RWPE2 (cell line): ENCODE measurements around the gene GRPEL1.

Experiments
- ATAC-seq: fragments of 200-7000 bp; cut with Tn5 transposase; 3 replicates; pipeline ENCODE4 v1.9.1; 2021; ENCODE audit warnings: low read depth
- DNase-seq: peaks from one replicate; pipeline ENCODE4 v3.0.0-alpha.2; 2020; ENCODE audit warnings: low spot score
- H3K27ac ChIP-seq: fragments of 450-650 bp; 2 replicates; pipeline ENCODE4 v1.5.1; 2017; ENCODE audit warnings: mild to moderate bottlenecking; ENCODE audit not compliant: poor library complexity, severe bottlenecking
- H3K27me3 ChIP-seq: fragments of 250-450 bp; sonication (Bioruptor Pico); 2 replicates; pipeline ENCODE4 v1.5.1; 2021; ENCODE audit warnings: mild to moderate bottlenecking, moderate library complexity; ENCODE audit not compliant: insufficient read depth, poor library complexity, severe bottlenecking
- H3K36me3 ChIP-seq: fragments of 250-450 bp; sonication (Bioruptor Pico); 2 replicates; pipeline ENCODE4 v1.5.1; 2020; ENCODE audit warnings: low read depth, mild to moderate bottlenecking, moderate library complexity
- H3K4me1 ChIP-seq: fragments of 250-450 bp; sonication (Bioruptor Pico); 2 replicates; pipeline ENCODE4 v1.5.1; 2021; ENCODE audit warnings: mild to moderate bottlenecking, moderate library complexity; ENCODE audit not compliant: insufficient read depth, poor library complexity, severe bottlenecking
- H3K4me3 ChIP-seq: fragments of 250-450 bp; sonication (Bioruptor Pico); 2 replicates; pipeline ENCODE4 v1.5.1; 2021; ENCODE audit warnings: mild to moderate bottlenecking, moderate library complexity; ENCODE audit not compliant: severe bottlenecking
- H3K9me3 ChIP-seq: fragments of 250-450 bp; sonication (Bioruptor Pico); 2 replicates; pipeline ENCODE4 v1.5.1; 2021; ENCODE audit warnings: mild to moderate bottlenecking, moderate library complexity; ENCODE audit not compliant: severe bottlenecking
- TF ChIP-seq, protein P1 (sequence below): fragments of 450-650 bp; IDR thresholded peaks from one replicate; pipeline ENCODE4 v1.5.1; 2017; ENCODE audit warnings: mild to moderate bottlenecking, moderate library complexity; ENCODE audit not compliant: poor library complexity, severe bottlenecking

Gene GRPEL1

DNA sequence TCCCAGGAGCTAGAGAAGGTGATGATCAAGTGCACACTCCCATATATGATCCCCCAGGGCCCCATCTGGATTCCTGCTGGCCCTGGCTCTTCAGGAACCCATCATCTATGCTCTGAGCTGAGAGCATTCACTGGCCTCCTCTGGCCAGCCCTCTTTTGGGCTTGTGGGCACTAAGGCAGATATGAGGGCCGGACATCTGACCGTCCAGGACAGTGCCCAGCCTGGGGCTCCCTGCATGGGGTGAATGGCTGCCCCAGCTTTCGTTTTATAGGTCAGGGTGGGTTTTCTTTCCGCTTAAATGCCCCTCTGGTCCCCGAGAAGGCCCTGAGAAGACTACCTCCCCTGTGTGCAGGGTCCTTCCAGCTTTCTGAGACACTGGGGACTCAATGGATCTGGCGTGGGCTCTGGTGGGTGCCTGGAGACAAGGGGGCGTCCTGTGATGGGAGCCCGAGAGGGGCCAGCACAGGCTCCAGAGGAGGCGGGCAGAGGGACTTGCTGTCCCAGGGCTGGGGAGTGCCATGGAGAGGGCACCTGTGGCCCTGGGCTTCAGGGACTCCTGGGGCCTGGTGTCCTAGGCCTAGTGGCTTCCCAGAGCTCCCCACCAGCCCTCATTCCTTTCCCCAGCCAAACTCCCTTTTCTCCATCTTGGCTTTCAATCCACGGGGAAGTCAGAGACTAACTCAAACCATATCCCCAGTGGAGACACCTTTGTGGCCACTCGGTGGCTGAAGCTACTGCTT, 39.5 kb upstream of the GRPEL1 start:
- Histone ChIP-seq H3K27ac (no peak overlapping the region), H3K4me1 (peaks cover 2% of the 10 kb centered on the region), H3K27me3 (no peaks in the 10 kb centered on the region), H3K36me3 (no peaks in the 10 kb centered on the region), H3K4me3 (no peak overlapping the region), H3K9me3 (no peaks in the 10 kb centered on the region)
- TF ChIP-seq, protein P1, sequence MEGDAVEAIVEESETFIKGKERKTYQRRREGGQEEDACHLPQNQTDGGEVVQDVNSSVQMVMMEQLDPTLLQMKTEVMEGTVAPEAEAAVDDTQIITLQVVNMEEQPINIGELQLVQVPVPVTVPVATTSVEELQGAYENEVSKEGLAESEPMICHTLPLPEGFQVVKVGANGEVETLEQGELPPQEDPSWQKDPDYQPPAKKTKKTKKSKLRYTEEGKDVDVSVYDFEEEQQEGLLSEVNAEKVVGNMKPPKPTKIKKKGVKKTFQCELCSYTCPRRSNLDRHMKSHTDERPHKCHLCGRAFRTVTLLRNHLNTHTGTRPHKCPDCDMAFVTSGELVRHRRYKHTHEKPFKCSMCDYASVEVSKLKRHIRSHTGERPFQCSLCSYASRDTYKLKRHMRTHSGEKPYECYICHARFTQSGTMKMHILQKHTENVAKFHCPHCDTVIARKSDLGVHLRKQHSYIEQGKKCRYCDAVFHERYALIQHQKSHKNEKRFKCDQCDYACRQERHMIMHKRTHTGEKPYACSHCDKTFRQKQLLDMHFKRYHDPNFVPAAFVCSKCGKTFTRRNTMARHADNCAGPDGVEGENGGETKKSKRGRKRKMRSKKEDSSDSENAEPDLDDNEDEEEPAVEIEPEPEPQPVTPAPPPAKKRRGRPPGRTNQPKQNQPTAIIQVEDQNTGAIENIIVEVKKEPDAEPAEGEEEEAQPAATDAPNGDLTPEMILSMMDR = no peak
- ATAC-seq (no peak), DNase-seq (no peak)

DNA sequence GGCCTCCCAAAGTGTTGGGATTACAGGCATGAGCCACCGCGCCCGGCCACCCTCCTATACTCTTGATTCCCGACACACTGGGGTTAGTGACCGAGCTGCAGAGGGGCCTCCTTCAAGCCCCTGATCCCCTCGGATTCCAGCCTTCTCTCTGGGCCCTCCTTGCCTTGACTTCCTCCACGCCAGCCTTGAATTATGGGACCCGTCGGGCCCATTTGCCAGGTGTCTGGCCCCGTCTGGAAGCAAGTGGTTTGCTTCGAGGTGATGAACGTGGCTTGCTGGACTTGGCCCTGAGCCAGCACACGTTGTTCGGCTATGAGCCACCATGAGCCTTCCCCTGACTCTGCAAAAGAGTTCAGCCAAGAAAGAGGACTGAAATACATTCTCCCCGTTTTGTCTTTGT, 37.4 kb upstream of the GRPEL1 start:
- H3K9me3 ChIP-seq = no peaks in the 10 kb centered on the region
- ATAC-seq (no peak), DNase-seq (no peak)
- no peak overlapping the region for H3K27ac ChIP-seq
- H3K4me1 ChIP-seq = peaks cover 6% of the 10 kb centered on the region
- no peaks in the 10 kb centered on the region for H3K36me3 ChIP-seq
- TF ChIP-seq, protein P1 = no peak
- H3K4me3 ChIP-seq = no peak overlapping the region
- H3K27me3 ChIP-seq = no peaks in the 10 kb centered on the region

DNA sequence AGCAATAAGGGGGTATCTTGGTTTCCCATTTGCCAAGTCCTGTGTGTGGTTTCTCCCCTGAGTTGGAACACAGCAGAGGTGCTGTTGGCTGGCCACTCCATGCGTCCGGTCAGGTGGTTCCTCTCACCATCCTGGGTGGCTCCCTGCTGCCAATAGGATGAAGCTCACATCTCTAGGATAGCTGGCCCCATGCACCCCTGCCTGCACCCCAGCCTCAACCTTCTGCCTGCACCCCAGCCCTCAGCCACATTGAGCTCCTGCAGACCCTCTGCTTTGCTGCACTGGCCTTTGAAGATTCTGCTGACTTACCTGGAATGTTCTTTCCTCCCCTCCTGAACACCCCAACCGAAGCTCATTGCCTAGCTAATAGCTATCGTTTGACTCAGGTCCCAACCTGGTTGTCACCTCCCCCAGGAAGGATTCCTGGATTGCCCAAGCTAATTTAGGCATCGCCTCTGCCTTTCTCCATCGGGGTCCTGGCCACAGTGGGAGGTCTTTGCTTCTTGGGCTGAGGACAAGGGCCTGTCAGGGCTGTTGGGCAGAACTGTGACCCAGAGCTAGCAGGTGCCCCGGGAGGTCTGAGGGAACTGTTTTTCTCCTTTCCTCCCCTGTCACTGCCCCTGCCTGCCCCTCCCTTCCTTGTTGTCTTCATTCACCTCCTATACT, 36.6 kb upstream of the GRPEL1 start:
- peaks cover 6% of the 10 kb centered on the region for H3K4me1 ChIP-seq
- H3K27me3 ChIP-seq = no peaks in the 10 kb centered on the region
- H3K9me3 ChIP-seq = no peaks in the 10 kb centered on the region
- no peak overlapping the region for H3K4me3 ChIP-seq
- TF ChIP-seq, protein P1 = no peak
- H3K36me3 ChIP-seq = no peaks in the 10 kb centered on the region
- H3K27ac ChIP-seq = no peak overlapping the region
- ATAC-seq (no peak), DNase-seq (no peak)

DNA sequence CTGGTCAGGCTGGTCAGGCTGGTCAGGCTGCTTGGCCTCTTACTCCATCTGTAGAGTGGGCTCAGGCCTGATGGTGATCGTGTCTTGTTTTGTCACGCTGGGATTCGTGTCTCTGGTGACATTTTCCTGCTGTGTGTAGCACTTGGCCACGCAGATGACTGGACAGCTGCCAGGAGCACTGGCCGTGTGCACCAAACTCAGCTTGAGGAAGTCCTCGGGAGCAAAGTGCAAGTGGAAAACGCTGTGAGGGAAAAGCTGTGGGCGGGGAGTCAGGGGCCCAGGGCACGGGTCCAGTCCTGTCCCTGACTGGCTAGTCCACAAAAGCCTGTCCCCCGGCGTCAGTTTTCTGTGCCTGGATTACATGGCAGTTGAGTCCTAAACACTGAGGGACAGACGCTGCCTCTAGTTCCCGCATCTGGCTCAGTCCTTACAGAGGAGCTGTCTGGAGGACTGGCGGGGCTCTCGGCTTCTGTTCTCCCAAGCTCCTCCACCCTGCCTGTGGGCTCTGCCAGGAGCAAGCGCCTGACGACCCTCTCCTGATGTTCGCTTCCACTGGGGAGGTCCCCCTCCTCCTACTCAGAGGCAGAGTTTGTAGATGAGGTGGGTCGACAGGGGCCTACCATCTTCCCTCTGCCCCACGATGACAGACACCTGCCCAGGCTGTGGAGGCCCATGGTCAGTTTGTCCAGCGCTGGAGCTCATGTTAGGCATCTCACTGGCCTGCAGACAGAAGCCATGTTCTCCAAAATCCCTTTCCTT, 35.9 kb upstream of the GRPEL1 start:
- no peaks in the 10 kb centered on the region for H3K36me3 ChIP-seq
- peaks cover 6% of the 10 kb centered on the region for H3K4me1 ChIP-seq
- H3K27me3 ChIP-seq = no peaks in the 10 kb centered on the region
- no peak for DNase-seq
- H3K27ac ChIP-seq = no peak overlapping the region
- peak overlapping the region; percentile 58 for H3K4me3 ChIP-seq
- H3K9me3 ChIP-seq = no peaks in the 10 kb centered on the region
- TF ChIP-seq, protein P1 = no peak
- ATAC-seq = no peak
